GM12892 (cell line): Measurements from ENCODE around the gene MACROD1.

ENCODE experiments used
- POLR2A ChIP-seq: IDR thresholded peaks from 2 replicates; pipeline ENCODE4 v1.6.1; 2011; ENCODE audit warnings: low read depth, low read length, control low read depth
- POLR2AphosphoS5 ChIP-seq: IDR thresholded peaks from 2 replicates; pipeline ENCODE4 v1.6.1; 2011; ENCODE audit warnings: low read depth, low read length, control low read depth
- TAF1 ChIP-seq: IDR thresholded peaks from 2 replicates; pipeline ENCODE4 v1.6.1; 2011; ENCODE audit warnings: low read depth, mild to moderate bottlenecking, control low read depth, low read length, borderline replicate concordance

- TF ChIP-seq POLR2A = no peak
- no peak for TF ChIP-seq POLR2AphosphoS5
- TF ChIP-seq TAF1 = no peak
Measured at GRCh38 chr11:64068705-64069400, 97.1 kb downstream of the MACROD1 start.
